ENCODE data around the gene OCLN. TPM values are rescaled to one million over a fixed set of nuclear protein-coding genes. Genes with fewer than 3 reads are reported as not detected.
"Not testable (repeated sequence)": the region's sequence is repeated elsewhere in the genome, so short reads cannot be mapped to it uniquely, and the experiment has no call there.

The OCLN gene
- total RNA-seq, 1 donor from 2014 or later: 9.0 TPM

- TF ChIP-seq, protein P1, sequence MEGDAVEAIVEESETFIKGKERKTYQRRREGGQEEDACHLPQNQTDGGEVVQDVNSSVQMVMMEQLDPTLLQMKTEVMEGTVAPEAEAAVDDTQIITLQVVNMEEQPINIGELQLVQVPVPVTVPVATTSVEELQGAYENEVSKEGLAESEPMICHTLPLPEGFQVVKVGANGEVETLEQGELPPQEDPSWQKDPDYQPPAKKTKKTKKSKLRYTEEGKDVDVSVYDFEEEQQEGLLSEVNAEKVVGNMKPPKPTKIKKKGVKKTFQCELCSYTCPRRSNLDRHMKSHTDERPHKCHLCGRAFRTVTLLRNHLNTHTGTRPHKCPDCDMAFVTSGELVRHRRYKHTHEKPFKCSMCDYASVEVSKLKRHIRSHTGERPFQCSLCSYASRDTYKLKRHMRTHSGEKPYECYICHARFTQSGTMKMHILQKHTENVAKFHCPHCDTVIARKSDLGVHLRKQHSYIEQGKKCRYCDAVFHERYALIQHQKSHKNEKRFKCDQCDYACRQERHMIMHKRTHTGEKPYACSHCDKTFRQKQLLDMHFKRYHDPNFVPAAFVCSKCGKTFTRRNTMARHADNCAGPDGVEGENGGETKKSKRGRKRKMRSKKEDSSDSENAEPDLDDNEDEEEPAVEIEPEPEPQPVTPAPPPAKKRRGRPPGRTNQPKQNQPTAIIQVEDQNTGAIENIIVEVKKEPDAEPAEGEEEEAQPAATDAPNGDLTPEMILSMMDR (IDR thresholded peaks at IDR 0.05): no peak
- DNase-seq (ENCODE audit: low spot score): no peak
- Mint-ChIP-seq H3K36me3 (ENCODE audit: low read depth) (no peaks in the 10 kb centered on the region), H3K27me3 (ENCODE audit: low read depth) (no peaks in the 10 kb centered on the region), H3K4me3 (ENCODE audit: unreplicated experiment) (no peak overlapping the region), H3K27ac (ENCODE audit: unreplicated experiment) (peak overlapping the region; percentile 65), H3K9me3 (ENCODE audit: low read depth) (peaks cover 8% of the 10 kb centered on the region), H3K4me1 (ENCODE audit: low read depth) (peaks cover 24% of the 10 kb centered on the region)
These were observed 20.2 kb downstream of the OCLN start for GRCh38 chr5:69512740-69513260.

DNA sequence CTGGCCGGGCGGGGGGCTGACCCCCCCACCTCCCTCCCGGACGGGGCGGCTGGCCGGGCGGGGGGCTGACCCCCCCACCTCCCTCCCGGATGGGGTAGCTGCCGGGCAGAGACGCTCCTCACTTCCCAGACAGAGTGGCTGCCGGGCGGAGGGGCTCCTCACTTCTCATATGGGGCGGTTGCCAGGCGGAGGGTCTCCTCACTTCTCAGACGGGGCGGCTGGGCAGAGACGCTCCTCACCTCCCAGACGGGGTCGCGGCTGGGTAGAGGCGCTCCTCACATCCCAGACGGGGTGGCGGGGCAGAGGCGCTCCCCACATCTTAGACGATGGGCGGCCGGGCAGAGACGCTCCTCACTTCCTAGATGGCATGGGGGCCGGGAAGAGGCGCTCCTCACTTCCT lies 23.0 kb downstream of the OCLN start:
- H3K27me3 Mint-ChIP-seq (ENCODE audit: low read depth); H3K36me3 Mint-ChIP-seq (ENCODE audit: low read depth); DNase-seq (ENCODE audit: low spot score); H3K9me3 Mint-ChIP-seq (ENCODE audit: low read depth); H3K4me3 Mint-ChIP-seq (ENCODE audit: unreplicated experiment); H3K27ac Mint-ChIP-seq (ENCODE audit: unreplicated experiment): not testable (repeated sequence)
- H3K4me1 Mint-ChIP-seq (ENCODE audit: low read depth): peaks cover 32% of the 10 kb centered on the region

DNA sequence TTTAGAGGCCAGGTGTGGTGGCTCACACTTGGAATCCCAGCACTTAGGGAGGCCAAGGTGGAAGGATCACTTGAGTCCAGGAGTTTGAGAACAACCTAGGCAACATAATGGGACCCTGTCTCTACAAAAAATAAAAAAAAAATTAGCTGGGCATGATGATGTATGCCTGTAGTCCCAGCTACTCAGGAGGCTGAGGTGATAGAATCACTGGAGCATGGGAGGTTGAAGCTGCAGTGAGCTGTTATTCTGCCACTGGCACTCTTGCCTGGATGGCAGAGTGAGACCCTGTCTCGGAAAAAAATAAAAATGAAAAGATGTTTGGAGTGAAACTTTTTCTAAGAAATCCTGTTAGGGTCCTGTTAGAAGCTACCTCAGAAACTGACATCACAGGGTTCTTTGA lies 24.2 kb downstream of the OCLN start:
- H3K27ac Mint-ChIP-seq (ENCODE audit: unreplicated experiment): no peak overlapping the region
- peaks cover 40% of the 10 kb centered on the region for H3K4me1 Mint-ChIP-seq (ENCODE audit: low read depth)
- H3K27me3 Mint-ChIP-seq (ENCODE audit: low read depth): no peaks in the 10 kb centered on the region
- H3K9me3 Mint-ChIP-seq (ENCODE audit: low read depth): peaks cover 8% of the 10 kb centered on the region
- no peak for DNase-seq (ENCODE audit: low spot score)
- H3K36me3 Mint-ChIP-seq (ENCODE audit: low read depth): no peaks in the 10 kb centered on the region
- H3K4me3 Mint-ChIP-seq (ENCODE audit: unreplicated experiment): no peak overlapping the region
- TF ChIP-seq, protein P1 (IDR thresholded peaks at IDR 0.05): no peak

DNA sequence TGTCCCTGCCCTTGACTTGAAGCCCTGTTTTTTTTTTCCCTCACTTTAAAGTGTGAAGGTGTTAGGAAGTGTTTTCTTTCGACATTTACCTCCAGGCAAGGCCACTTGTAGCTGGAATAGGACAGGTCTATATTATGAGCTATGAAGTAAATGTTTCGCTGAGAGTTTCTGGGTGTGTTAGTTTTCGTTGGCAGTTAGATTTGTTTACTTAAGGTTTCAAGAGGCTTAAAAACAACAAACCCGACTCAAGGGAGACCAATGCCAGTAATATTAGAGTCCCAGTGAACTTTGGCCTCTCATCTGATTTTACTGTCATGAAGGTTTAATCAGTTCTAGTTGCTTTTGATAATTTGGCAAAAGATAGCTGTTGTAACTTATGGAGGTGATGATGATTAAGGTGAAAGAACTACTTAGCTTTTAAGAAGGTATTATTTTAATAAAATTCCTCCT lies 25.2 kb downstream of the OCLN start:
- peaks cover 34% of the 10 kb centered on the region for H3K4me1 Mint-ChIP-seq (ENCODE audit: low read depth)
- TF ChIP-seq, protein P1 (IDR thresholded peaks at IDR 0.05): no peak
- no peak for DNase-seq (ENCODE audit: low spot score)
- no peak overlapping the region for H3K4me3 Mint-ChIP-seq (ENCODE audit: unreplicated experiment)
- no peak overlapping the region for H3K27ac Mint-ChIP-seq (ENCODE audit: unreplicated experiment)
- H3K36me3 Mint-ChIP-seq (ENCODE audit: low read depth): no peaks in the 10 kb centered on the region
- no peaks in the 10 kb centered on the region for H3K27me3 Mint-ChIP-seq (ENCODE audit: low read depth)
- H3K9me3 Mint-ChIP-seq (ENCODE audit: low read depth): peaks cover 2% of the 10 kb centered on the region

GRCh38 chr5:69519285-69519684 lies 26.7 kb downstream of the OCLN start:
- H3K9me3 Mint-ChIP-seq (ENCODE audit: low read depth): no peaks in the 10 kb centered on the region
- DNase-seq (ENCODE audit: low spot score): no peak
- TF ChIP-seq, protein P1 (IDR thresholded peaks at IDR 0.05): no peak
- H3K27me3 Mint-ChIP-seq (ENCODE audit: low read depth): no peaks in the 10 kb centered on the region
- H3K27ac Mint-ChIP-seq (ENCODE audit: unreplicated experiment): no peak overlapping the region
- no peak overlapping the region for H3K4me3 Mint-ChIP-seq (ENCODE audit: unreplicated experiment)
- H3K4me1 Mint-ChIP-seq (ENCODE audit: low read depth): peaks cover 30% of the 10 kb centered on the region
- H3K36me3 Mint-ChIP-seq (ENCODE audit: low read depth): no peaks in the 10 kb centered on the region

DNA sequence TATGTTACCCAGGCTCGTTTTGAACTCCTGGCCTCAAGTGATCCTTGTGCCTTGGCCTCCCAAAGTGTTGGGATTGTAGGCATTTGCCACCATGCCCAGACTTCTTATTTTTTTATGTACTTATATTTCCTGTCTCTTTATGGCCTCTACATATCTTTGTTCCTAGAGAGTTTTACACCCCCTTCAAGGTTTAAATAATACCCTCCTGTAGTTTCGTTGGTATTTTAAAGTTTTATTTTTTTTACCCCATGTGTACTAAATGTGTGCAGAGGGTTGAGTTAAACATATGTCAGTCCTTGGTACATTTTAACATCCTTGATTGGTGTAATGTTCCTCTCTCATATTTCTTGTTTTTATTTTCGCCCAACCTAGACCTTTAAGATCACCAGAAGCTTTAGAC lies 29.4 kb downstream of the OCLN start:
- H3K4me3 Mint-ChIP-seq (ENCODE audit: unreplicated experiment): no peak overlapping the region

More for the DNA sequence above, 29.4 kb downstream of the OCLN start:
- TF ChIP-seq, protein P1 (IDR thresholded peaks at IDR 0.05): no peak
- peaks cover 23% of the 10 kb centered on the region for H3K4me1 Mint-ChIP-seq (ENCODE audit: low read depth)
- no peaks in the 10 kb centered on the region for H3K27me3 Mint-ChIP-seq (ENCODE audit: low read depth)
- no peaks in the 10 kb centered on the region for H3K36me3 Mint-ChIP-seq (ENCODE audit: low read depth)
- no peak overlapping the region for H3K27ac Mint-ChIP-seq (ENCODE audit: unreplicated experiment)
- no peaks in the 10 kb centered on the region for H3K9me3 Mint-ChIP-seq (ENCODE audit: low read depth)
- no peak for DNase-seq (ENCODE audit: low spot score)
